NCI-H1436 (cell line): Measurements from ENCODE around the gene GLT6D1.
A peak's percentile ranks its signal among the peaks of the same experiment; 100 is the strongest.

Experiments
- DNase-seq: peaks from one replicate; lab custom pipeline; 2025; lab: John Stamatoyannopoulos, UW

Gene GLT6D1

DNA sequence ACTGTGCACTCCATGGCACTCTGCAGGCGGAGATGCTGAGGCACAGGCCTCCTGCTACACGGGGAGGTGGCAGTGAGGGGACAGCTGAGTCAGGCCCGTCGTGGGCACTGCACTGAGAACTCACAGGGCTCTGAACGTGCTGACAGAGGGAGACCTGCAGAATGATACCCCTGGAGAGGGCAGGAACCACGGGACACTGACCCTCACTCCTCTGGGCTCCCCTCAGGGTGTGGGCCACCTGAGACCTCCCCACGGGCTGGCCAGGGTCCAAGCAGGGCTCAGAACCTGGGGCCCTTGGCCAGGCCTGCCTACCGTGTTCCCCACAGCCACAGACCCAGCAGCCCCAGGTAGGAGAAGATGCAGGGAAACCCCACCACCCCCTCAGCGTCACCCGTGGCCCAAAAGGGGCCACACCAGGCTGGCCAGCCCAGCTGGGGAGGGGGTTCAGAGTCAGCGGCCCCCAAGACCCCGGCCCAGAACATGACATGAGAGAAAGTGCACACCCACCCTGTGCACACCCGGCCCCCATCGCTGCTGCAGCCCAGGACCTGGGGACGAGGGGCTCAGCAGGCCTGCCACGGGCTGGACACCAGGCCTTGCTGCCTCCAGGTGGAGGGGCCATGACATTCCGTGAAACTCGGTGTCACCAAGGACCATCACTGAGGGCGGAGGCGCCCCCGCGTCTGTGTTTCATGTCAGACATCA is 30.9 kb downstream of the GLT6D1 start:
- DNase-seq: no peak

GRCh38 chr9:135607401-135608293 is 31.7 kb downstream of the GLT6D1 start:
- DNase-seq: no peak

DNA sequence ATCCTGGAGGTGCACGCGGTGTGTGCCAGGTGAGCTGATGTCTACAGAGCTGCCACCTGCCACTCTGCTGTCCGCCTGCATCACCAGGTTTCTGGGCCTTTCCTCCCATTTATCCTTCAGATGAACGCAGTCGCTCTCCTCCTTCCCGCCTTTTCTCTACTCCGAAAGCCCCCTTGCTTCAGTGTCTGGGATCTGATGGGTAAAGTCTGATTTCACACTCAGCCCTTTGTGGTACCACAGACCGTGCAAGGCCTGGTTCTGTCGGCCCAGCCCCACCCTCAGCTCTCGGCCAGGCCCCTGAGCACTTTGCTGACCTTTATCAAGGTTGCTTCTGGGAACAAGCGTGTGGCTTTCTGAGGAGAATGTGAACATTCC is 32.5 kb downstream of the GLT6D1 start:
- DNase-seq: no peak

DNA sequence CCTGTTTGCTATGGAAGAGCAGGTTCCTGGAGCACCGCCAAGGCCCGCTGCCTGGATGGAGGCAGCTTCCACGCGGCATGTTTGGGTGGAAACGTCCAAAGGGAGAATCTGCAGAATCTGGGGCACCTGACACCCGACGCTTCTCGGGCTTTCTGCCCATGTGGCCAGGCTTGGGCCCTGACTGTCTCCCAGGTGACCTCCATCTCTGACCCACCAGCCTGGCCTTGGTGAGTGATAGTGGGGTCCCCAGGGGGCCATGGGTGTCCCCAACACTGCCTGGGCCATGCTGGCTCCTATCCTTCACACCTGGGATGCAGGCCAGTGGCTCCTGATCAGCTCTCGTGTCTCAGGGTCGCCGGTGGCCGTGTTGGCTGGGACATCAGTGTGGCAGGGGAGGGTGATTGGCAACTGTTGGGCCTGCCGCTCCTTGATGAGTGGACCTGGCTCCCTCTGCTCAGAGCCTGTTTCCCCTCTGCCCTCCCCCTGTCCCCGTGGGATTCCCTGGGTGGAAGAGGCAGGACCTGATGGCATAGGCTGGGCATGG is 34.0 kb downstream of the GLT6D1 start:
- DNase-seq: no peak

GRCh38 chr9:135604437-135605237 is 34.7 kb downstream of the GLT6D1 start:
- DNase-seq: no peak

DNA sequence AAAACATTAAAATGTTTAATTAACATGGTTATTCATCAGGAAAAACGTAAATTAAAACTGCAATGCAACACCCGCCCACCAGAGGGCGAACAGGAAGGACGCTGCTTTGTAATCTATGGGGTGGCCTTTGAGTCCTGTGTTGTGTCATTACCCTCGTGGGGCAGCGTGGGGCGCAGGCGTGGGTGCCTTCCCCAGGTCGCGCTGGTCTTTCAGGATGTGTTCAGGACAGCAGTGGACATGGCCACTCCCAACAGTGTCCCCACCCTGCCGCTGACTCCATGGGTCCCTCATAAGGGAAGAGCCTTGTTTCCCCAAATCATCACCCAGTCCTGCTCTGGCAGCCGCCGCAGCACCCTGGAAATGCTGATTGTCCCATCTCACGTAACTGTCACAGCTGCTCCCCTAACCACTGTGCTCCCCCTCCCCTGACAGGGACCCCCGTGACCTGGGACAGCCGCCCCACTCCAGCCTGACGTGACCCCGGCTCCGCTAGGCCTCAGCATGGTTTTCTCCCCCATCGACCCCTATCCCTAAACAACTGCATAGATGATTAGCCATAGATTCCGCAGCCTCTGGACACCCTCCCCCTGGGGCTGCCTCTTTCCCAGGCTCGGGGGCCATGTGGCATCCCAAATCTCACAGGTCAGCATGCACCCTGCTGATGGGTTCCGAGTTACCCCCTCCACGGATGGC is 36.4 kb downstream of the GLT6D1 start:
- DNase-seq: peak; percentile 17

DNA sequence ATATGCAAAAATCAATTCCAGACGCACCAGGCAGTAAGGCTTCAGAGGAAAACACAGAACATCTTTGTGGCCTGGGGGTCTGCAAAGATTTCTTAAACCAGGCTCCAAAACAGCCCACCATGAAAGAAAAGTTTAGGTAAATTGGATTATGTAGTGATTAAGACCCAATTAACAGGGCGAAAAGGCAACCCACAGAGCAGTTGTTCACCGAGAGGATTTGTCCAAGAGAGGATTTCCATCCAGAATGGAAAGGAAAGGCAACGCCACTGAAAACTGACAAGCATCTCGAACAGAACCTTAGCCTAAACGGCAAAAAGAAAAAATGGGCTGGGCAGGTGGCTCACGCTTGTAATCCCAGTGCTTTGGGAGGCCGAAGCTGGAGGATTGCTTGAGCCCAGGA is 37.4 kb downstream of the GLT6D1 start:
- no peak for DNase-seq

DNA sequence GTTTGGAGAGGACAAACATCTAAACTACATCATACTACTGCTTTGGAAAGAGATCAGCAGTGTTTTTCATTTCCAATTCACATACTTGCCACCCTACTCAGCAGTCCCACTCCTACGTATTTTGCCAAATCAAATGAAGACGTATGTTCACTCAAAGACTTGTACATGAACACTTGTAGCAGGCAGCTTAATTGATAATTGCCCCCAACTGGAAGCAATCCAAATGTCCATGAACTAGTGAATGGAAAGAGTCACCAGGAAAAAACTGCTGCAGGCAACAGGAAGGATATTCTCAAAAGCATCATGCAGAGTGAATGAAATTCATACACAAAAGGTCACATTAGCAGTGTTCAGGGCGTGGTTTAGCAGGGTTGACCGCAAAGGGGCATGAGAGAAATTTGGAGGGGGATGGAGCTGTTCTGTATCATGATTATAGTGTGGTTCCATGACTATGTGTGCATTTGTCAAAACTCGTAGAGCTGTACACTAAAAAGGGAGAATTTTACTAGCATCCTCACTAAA is 39.0 kb downstream of the GLT6D1 start:
- no peak for DNase-seq

DNA sequence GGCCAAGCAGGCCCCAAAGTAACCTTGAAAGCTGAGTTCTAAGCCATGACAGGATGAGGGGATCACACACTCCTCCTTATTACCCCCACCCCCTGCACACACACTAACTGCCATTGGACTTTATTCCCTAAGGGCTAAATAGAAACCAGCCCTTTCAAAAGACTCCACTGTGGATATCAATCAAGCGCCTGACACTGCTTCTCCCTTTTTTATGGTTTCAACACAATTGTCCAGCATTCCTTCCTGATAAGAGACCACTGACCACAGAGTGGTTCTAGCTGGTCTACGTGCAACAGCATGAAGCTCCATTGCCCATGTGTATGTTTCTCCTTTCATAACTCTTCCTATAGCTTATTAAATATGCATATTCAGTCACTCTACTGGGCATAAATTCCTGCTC is 43.1 kb downstream of the GLT6D1 start:
- no peak for DNase-seq

- no peak for DNase-seq
These were observed 46.7 kb downstream of the GLT6D1 start for GRCh38 chr9:135592625-135593024.

- DNase-seq: no peak
These were observed 47.1 kb downstream of the GLT6D1 start for GRCh38 chr9:135592331-135592590.

DNA sequence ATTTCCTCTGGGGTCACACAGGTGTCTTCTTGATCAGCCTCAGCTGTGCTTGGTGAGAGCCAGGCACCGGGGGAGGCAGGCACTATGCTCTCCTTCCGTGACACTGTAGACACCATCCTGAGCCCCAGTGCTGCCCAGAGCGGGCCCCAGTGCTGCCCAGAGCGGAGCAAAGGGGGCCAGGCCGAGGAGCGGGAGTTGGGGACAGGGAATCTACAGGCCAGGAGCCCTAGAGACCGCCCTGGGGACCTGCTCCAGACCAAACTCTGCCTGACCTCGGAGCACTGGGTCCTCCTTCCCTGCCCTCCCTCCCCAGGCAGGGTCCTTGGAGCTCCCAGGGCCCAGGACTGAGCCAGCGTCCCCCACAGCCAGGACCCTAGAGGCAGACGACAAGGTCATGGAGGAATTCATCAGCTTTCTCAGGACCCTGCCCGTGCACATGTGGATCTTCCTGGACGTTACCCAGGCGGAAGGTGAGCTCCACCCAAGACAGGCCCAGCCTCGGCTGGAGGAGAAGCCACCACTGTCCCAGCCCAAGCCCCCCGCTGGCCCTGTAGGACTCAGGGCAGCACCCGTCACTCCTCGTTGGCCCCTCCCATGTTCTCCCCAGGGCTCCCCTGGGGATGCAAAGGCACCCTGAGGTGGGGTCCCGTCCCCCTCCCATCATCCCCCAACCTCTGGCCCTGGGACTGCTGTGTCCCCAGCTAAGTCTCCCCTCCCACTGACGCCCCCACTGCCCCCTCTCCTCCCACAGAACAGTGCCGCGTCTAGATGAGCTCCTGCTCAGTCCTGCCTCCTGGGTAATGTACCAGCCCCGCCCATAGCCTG is 47.6 kb downstream of the GLT6D1 start:
- DNase-seq: no peak

DNA sequence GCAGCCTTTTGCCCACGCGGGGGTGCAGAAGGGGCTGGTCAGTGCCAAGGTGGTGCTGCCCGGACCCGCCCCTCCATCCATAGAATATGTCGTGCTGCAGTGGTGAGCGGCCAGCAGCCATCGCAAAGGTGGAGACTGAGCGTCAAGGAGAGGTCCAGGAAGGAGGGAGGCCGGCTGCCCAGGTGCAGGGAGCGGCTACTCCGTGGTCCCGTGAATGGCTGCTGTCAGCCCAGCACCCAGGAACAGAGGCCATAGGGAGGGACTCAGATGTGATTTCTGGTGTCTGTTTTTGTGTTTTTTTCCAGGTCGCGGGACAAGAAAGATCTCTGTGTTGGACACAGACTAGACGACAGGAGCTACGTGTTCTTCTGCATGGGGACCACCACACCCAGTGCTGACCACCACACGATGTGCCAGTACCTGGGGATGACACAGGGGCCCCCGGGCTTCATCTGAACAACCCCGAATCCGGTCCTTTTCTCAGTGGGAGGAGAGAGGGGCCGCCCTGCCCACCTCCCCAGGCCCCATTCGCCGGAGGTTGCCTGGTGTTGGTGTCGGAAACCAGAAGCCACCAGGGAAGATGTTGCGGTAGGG is 48.8 kb downstream of the GLT6D1 start:
- no peak for DNase-seq

- no peak for DNase-seq
These were observed 49.5 kb downstream of the GLT6D1 start for GRCh38 chr9:135589596-135590485.

GRCh38 chr9:135588886-135589595 is 50.3 kb downstream of the GLT6D1 start:
- no peak for DNase-seq

DNA sequence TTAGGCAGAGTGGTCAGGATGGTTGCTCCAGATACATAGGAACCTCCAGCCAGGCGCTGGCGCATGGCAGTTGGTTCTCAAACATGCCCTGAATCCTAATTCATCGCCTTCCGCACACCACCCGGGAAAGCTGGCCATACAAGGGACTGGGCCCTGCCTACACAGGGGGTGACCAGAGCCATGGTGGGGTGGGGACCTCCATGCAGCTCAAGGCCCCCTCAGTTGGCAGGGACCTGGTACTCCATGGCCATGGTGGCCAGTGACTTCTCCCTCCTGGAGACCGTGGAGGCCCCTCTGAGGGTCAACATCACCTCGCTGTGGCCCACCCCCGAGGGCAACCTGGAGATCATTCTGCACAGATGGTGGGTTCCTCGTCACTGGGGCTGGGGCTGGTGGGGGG is 51.0 kb downstream of the GLT6D1 start:
- DNase-seq: no peak

DNA sequence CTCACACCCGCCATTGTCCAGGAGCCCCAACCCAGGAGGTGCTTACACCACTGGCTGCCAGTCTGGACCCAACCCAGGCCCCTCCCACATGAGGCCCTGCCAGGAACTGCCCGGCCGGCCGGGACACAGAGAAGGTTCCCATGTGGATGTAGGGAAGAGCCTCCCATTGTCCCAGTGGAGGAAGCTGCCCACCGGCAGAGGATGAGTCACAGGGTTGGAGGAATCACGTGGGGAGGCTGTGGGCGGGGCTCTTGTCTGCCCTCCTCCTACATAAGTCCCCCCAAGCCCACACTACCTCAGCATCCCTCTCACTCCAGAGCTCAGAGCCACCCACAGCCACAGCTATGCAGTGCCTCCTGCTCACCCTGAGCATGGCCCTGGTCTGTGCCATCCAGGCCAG is 51.7 kb downstream of the GLT6D1 start:
- DNase-seq: no peak

GRCh38 chr9:135586601-135587109 is 52.7 kb downstream of the GLT6D1 start:
- no peak for DNase-seq

- no peak for DNase-seq
These were observed 54.4 kb downstream of the GLT6D1 start for GRCh38 chr9:135584934-135585333.
